HG03159 (cell line): ENCODE results near the gene DENND1A.

Experiments used
- ATAC-seq: cut with Tn5 transposase; IDR thresholded peaks from one replicate; pipeline ENCODE4 v1.9.1; 2021; ENCODE audit warnings: mild to moderate bottlenecking, moderate library complexity; ENCODE audit not compliant: unreplicated experiment

The DENND1A gene

DNA sequence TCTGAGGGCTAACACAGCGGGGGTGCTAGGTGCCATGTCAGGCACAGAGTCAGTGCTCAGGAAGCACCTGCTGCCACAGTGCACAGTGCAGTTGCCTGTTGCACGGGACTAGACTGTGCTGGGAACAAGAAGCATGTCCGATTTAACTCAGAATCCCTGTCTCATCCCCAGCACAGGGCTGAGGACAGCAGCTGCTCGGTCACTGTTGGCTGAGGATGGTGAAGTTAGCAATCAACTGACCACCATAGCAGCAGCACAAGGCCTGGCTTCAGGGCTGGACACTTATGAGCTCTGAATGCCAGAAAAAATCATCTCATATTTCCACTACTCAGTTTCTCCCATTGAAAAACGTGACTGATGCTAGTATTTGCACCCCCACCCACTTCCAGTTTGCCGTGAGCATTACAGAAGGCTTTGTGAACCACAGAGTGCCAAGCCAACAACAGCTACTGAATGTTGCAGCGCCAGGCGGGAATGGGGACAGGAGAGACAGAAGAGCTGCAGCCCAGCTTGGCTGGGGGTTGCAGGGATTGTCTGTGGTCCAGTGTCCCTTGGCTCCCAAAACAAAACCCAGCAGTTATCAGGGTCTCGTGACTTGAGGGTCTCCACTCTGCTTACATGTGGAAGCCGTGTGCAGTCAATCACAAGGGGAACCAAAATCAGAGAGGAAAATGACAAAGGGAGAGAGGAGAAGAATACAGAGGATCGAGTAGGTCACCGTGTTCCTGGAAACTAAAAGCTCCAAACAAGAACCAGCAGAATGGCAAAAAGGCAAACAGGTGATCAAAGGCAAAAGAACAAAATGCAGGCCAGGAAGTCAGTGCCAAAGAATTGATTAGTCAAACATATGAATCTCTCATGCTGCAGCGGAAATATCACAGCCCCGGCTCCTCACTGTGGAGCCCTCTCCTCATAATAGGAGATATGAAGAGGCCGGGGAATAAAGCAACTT, 418.3 kb downstream of the DENND1A start:
- ATAC-seq = no peak

DNA sequence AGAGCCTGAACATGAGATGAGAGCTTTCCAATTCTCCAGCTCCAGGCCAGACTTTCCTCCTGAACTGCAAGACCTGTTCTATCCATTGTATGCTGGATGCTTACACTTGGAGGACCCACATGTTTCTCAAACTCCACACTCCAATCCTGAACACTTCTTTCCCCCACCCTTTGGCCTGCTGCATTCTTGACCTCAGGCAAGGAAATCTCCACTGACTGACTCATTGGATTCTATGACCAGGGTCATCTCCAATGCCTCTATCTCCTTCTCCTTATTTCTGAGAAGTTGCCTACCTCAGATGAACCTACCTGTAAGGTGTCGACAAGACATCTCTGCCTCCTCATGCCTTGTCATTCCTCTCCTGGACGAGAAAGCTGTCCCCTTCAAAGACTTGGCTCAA, 420.3 kb downstream of the DENND1A start:
- no peak for ATAC-seq

- no peak for ATAC-seq
Observed at GRCh38 chr9:123508048-123508447, 421.9 kb downstream of the DENND1A start.

DNA sequence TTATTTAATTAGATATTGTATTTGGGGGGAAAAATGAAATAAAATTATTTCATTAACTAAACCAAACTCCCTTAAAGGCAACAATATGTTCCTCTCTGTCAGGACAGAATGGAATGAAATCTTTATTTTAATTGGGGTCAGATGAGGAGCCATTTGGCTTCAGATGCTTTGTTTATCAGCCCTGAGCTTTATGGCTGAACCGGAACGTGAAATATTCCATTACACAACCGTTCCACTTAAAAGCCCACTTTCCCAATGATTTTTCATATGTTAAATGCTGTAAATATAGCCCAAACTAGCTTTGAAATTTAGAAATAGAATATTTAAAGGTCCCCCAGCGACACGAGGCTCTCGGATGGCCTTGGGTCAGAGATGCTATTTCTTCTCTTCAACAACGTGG, 424.4 kb downstream of the DENND1A start:
- no peak for ATAC-seq

- ATAC-seq = no peak
Observed at GRCh38 chr9:123500336-123500735, 429.6 kb downstream of the DENND1A start.

- ATAC-seq = no peak
Observed at GRCh38 chr9:123497830-123498229, 432.1 kb downstream of the DENND1A start.

DNA sequence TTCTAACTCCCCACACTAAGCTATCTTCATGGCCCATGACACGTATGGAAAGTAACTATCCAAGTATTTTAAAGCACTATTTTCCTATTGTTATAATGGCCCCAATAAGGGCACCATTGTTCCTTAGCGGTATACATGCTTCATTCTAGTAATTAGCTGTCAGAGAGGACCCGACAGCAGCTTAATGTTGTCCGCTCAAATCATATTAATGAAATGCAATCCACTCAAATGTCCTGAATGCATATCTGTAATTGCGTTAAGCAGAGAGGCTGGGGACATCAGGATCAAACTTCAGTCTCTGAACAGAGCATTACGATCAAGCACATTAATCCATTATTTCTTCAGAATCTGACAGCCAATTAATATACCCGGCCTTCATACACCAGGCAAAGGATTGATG, 434.2 kb downstream of the DENND1A start:
- ATAC-seq = no peak

GRCh38 chr9:123493627-123494026, 436.3 kb downstream of the DENND1A start:
- no peak for ATAC-seq

- no peak for ATAC-seq
Observed at GRCh38 chr9:123490688-123491087, 439.2 kb downstream of the DENND1A start.

DNA sequence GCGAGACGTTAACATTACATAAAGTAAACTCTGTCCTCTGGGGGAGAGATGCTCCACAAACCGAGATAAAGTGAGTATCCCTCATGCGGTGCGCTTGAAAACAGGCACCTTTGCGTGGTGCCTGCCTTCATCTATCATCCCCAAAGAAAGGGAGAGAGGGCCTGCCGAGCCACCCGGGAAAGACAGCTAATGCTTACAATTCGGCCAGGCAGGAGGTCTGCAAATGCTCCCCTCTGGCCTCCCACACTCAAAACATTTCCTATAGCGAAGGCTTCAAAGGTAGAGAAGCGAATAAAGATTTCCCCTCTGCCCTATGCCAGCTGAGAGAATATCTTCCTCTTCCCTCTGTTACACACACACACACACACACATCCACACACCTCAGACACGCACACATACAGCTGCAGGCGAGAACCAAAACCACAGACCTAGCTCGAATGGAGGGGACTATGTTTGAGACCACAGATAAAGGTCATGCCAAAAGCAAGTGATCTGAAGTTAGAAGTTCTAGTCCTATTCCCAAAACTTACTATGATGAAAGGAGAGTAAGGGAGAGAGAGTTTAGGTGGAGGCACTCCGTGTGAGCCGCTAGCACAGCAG, 441.1 kb downstream of the DENND1A start:
- ATAC-seq = no peak

- no peak for ATAC-seq
Observed at GRCh38 chr9:123487944-123488548, 441.9 kb downstream of the DENND1A start.

DNA sequence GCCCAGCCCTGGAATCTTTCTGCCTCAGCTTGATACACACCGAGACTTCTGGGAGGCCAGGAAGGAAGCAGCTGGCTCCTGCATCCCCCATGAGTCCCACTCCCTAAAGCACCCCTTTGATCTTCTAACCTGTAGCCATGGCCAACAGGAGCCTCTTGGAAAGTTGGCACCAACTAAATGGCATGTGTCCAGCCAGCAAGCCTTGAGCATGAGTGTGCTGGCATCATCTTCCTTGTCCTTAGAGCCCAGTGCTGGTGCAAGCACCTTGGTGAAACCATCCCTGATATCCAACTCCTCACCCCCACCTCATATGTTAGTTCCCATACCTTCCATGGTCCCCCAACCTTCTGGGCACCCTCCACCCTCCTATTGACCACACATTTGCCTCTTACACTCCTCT, 443.5 kb downstream of the DENND1A start:
- ATAC-seq = no peak

- no peak for ATAC-seq
Observed at GRCh38 chr9:123485216-123485615, 444.7 kb downstream of the DENND1A start.

GRCh38 chr9:123484130-123484529, 445.8 kb downstream of the DENND1A start:
- ATAC-seq = no peak

DNA sequence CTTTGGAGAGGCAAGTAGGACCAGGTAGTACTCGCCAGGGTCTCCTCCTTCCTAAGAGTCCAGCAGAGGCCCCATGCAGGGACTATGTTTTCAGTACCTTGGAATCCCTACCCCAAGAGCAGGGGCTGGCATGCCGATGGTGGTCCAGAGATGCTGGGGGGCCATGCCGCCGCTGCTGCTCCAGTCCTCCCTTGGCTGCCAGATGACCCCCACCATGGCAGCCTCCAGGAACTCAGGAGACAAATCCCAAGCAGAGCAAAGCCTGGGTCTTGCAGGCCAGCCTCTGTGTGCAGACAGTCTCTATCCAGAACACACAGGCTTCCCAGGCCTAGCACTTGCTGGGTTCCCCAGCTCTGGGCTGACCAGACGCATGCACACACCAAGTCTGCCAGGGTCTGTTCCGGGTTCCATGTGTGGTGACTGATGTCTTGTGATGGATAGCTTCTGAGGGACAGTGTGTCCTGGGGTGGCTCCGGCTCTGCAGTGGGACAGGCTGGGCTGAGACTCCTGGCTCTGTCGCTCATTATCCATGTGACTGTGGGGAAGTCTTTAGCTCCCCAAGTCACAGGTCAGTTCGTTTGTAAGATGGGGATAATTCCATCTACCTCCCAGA, 446.6 kb downstream of the DENND1A start:
- ATAC-seq = no peak

DNA sequence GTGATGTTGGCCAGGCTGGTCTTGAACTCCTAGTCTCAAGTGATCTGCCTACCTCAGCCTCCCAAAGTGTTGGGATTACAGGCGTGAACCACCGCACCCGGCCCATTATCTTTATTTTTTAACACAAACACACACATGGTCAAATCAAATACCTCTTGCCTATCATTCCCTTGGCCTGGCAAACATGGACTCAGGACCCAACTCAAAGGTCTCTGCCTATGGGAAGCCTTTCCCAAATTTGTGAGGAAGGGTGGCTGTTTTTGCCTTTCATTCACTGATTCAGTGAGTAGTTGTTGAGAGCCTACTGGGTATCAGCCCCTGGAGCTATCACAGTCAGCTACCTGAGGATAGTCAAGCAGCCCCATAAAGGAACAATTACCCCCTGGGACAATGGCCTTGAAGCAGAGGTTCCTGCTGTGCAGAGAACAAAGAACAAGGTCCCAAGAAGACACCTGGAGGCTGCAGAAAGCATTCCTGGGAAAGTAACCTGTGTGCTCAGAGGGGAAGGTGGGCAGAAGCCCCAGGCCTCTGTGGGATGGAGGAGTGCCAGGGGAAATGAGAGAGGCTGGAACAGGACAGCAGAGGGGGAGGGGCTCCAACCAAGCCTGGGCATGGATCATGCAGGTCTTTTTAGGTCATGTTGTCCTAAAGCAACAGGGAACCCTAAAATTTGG, 447.5 kb downstream of the DENND1A start:
- ATAC-seq = no peak

- ATAC-seq = no peak
Observed at GRCh38 chr9:123481209-123481865, 448.6 kb downstream of the DENND1A start.

DNA sequence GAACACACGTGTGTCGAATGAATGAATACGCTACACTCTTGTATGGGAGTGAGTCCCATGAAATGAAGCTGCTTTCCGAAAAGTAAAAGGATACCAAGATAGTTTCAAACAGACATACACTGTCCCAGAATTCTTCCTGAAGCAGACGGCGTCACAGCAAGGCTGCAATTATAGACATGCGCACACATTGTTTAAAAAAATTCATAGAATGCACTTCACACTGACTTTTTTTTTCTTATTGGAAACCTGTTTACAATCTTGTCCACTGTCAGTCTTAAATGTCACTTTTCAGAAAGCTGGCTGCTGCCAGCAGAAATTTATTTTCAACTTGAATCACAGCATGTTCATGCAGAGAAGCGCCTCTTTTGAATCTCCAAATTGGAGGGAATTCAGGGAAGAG, 449.1 kb downstream of the DENND1A start:
- no peak for ATAC-seq

GRCh38 chr9:123480096-123480495, 449.8 kb downstream of the DENND1A start:
- no peak for ATAC-seq

- ATAC-seq = no peak
Observed at GRCh38 chr9:123478967-123479602, 450.8 kb downstream of the DENND1A start.
